ENCODE measurements around the gene NTSR2. TPM values are rescaled to one million over a fixed set of nuclear protein-coding genes. Genes with fewer than 3 reads are reported as not detected.

The NTSR2 gene
- total RNA-seq, 1 experiment from 2014 or later, result not detected

DNA sequence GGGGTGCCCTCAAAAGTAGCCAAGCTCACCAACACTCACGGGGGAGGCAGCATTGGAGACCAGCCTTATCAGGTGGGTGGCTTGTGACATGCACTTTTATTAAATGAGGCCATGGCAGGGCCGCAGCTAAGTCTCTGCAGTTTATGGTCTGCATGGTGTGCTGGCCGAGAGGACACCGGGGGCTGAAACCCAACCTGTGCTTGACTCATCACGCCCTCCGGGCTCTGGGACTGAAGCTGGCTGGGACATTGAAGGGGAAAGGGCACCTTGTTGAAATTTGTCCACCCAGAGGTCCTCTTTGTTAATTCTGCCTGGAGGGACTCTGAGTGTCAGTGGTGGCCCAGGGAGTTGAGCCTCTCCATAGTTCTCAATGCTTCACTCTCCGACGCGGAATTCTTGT lies 17.7 kb upstream of the NTSR2 start (continued):
- TF ChIP-seq, protein P1, sequence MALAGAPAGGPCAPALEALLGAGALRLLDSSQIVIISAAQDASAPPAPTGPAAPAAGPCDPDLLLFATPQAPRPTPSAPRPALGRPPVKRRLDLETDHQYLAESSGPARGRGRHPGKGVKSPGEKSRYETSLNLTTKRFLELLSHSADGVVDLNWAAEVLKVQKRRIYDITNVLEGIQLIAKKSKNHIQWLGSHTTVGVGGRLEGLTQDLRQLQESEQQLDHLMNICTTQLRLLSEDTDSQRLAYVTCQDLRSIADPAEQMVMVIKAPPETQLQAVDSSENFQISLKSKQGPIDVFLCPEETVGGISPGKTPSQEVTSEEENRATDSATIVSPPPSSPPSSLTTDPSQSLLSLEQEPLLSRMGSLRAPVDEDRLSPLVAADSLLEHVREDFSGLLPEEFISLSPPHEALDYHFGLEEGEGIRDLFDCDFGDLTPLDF (CRISPR knock-in tag; IDR thresholded peaks at IDR 0.05), result no peak
- TF ChIP-seq, protein P2, sequence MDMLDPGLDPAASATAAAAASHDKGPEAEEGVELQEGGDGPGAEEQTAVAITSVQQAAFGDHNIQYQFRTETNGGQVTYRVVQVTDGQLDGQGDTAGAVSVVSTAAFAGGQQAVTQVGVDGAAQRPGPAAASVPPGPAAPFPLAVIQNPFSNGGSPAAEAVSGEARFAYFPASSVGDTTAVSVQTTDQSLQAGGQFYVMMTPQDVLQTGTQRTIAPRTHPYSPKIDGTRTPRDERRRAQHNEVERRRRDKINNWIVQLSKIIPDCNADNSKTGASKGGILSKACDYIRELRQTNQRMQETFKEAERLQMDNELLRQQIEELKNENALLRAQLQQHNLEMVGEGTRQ (CRISPR knock-in tag; IDR thresholded peaks at IDR 0.05), result no peak
- no peak for TF ChIP-seq FOXJ3 (CRISPR knock-in tag; IDR thresholded peaks at IDR 0.05; ENCODE audit: borderline replicate concordance)

DNA sequence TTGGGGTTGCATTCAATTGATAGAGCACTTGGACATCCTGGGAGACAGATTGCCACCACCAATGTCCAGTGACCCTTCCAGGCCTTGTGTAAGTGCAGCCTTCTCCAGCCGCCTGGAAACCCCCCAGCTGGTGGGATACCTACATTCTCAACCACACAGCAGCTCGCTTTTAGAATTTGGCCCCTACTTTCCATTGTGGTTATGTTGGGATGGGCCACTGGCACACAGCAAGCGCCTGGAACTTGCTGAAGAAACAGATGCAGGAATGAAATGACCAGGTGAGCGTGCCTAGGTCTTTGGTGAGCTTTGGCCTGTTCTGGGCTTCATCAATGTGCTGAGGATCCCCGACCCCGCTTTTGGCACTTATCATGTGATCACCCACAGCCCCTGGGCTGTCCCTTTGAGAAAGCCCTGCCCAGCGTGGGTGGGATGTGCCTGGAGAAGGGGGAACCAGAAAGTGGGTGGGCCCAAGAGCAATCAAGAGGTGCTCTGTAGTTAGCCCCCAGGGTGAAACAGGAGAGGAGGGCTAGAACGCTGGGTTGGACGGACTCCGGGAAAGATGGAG lies 16.0 kb upstream of the NTSR2 start:
- CTCF ChIA-PET, result interaction anchor here (0.7 to 2.9 kb wide), 2 partner anchors 10 to 94 kb away, joined by 4 to 20 read pairs; no protein-coding TSS in a partner anchor
- Mint-ChIP-seq H3K27me3 (ENCODE audit: low read depth) (no peaks in the 10 kb centered on the region), H3K4me1 (peaks cover 37% of the 10 kb centered on the region), H3K4me3 (no peak overlapping the region), H3K36me3 (no peaks in the 10 kb centered on the region), H3K9me3 (no peaks in the 10 kb centered on the region), H3K27ac (no peak overlapping the region)
- ATAC-seq (no peak), DNase-seq (ENCODE audit: low spot score) (no peak)
- POLR2A ChIA-PET, result interaction anchor here (0.8 kb wide), 1 partner anchor 67 kb away, joined by 3 read pairs; no protein-coding TSS in a partner anchor
- TF ChIP-seq, protein P3, sequence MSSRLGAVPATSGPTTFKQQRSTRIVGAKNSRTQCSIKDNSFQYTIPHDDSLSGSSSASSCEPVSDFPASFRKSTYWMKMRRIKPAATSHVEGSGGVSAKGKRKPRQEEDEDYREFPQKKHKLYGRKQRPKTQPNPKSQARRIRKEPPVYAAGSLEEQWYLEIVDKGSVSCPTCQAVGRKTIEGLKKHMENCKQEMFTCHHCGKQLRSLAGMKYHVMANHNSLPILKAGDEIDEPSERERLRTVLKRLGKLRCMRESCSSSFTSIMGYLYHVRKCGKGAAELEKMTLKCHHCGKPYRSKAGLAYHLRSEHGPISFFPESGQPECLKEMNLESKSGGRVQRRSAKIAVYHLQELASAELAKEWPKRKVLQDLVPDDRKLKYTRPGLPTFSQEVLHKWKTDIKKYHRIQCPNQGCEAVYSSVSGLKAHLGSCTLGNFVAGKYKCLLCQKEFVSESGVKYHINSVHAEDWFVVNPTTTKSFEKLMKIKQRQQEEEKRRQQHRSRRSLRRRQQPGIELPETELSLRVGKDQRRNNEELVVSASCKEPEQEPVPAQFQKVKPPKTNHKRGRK (CRISPR knock-in tag; IDR thresholded peaks at IDR 0.05; ENCODE audit: borderline replicate concordance), result no peak
- TF ChIP-seq, protein P2 (CRISPR knock-in tag; IDR thresholded peaks at IDR 0.05), result no peak
- TF ChIP-seq, protein P4, sequence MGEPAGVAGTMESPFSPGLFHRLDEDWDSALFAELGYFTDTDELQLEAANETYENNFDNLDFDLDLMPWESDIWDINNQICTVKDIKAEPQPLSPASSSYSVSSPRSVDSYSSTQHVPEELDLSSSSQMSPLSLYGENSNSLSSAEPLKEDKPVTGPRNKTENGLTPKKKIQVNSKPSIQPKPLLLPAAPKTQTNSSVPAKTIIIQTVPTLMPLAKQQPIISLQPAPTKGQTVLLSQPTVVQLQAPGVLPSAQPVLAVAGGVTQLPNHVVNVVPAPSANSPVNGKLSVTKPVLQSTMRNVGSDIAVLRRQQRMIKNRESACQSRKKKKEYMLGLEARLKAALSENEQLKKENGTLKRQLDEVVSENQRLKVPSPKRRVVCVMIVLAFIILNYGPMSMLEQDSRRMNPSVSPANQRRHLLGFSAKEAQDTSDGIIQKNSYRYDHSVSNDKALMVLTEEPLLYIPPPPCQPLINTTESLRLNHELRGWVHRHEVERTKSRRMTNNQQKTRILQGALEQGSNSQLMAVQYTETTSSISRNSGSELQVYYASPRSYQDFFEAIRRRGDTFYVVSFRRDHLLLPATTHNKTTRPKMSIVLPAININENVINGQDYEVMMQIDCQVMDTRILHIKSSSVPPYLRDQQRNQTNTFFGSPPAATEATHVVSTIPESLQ (CRISPR knock-in tag; IDR thresholded peaks at IDR 0.05), result no peak
- no peak for TF ChIP-seq ZNF423 (CRISPR knock-in tag; IDR thresholded peaks at IDR 0.05)

DNA sequence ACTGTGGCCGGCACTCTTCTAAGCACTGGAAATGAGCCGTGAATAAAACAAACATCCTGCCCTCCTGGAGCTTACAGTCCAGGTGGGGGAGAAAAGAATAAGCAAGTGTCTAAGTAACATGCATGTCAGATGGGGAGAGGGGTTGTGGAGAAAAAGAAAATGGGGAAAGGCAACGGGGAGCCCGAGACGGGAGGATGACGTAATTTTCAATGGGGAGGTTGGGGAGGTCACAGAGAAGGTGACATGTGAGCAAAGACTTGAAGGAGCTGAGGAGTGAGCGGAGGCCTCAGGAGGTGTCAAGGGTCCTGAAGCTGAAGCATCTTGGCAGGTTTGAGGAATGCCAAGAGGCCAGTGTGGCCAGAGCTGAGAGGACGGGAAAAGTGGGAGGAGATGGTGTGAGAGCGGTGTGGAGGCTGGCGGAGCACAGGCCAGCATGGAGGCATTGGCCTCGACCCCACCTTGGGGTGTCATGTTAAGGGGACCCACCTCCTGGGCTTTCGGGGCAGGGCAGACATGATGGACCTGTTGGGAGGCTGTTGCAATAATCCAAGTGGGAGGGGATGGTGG lies 15.0 kb upstream of the NTSR2 start:
- ChIA-PET POLR2A (no interaction called here), CTCF (interaction anchor here (1.1 to 3.4 kb wide), 5 partner anchors 8 to 144 kb away, joined by 3 to 17 read pairs (median 5); partner anchors contain the start of gene NTSR2)
- Mint-ChIP-seq H3K36me3 (no peaks in the 10 kb centered on the region), H3K27me3 (ENCODE audit: low read depth) (no peaks in the 10 kb centered on the region), H3K9me3 (no peaks in the 10 kb centered on the region), H3K4me3 (no peak overlapping the region), H3K27ac (no peak overlapping the region), H3K4me1 (peaks cover 43% of the 10 kb centered on the region)
- DNase-seq (ENCODE audit: low spot score) (no peak), ATAC-seq (no peak)
- no peak for TF ChIP-seq FOXK1 (CRISPR knock-in tag; IDR thresholded peaks at IDR 0.05)
- TF ChIP-seq ZBTB21 (CRISPR knock-in tag; IDR thresholded peaks at IDR 0.05; ENCODE audit: borderline replicate concordance), result no peak
- TF ChIP-seq, protein P2 (CRISPR knock-in tag; IDR thresholded peaks at IDR 0.05), result no peak
- no peak for TF ChIP-seq HMGA2 (CRISPR knock-in tag; IDR thresholded peaks at IDR 0.05)

DNA sequence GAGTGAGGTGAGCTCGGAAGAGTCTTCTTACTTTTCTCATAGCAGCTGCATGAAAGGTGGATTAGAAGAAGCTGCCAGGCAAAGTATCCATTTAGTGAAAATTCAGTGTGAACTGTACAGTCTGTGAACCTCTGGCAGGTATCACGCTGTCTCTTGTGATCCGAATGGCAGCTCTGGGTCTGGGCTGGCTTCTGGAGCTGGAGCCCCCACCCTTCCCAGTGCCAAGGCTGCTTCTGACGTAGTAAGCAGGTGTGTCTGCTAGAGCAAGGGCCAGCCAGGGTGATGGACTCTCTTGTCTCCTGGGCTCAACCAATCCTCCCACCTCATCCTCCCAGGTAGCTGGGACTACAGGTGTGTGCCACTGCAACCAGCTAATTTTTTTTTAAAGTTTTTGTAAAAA lies 14.0 kb upstream of the NTSR2 start:
- Mint-ChIP-seq H3K36me3 (no peaks in the 10 kb centered on the region), H3K4me3 (no peak overlapping the region), H3K4me1 (peaks cover 47% of the 10 kb centered on the region), H3K9me3 (no peaks in the 10 kb centered on the region), H3K27ac (no peak overlapping the region), H3K27me3 (ENCODE audit: low read depth) (no peaks in the 10 kb centered on the region)
- no peak for ATAC-seq
- ChIA-PET POLR2A (no interaction called here), CTCF (interaction anchor here (1.0 to 3.4 kb wide), 9 partner anchors 9 to 145 kb away, joined by 3 to 17 read pairs (median 5); partner anchors contain the start of gene NTSR2)
- no peak for DNase-seq (ENCODE audit: low spot score)
- TF ChIP-seq, protein P5, sequence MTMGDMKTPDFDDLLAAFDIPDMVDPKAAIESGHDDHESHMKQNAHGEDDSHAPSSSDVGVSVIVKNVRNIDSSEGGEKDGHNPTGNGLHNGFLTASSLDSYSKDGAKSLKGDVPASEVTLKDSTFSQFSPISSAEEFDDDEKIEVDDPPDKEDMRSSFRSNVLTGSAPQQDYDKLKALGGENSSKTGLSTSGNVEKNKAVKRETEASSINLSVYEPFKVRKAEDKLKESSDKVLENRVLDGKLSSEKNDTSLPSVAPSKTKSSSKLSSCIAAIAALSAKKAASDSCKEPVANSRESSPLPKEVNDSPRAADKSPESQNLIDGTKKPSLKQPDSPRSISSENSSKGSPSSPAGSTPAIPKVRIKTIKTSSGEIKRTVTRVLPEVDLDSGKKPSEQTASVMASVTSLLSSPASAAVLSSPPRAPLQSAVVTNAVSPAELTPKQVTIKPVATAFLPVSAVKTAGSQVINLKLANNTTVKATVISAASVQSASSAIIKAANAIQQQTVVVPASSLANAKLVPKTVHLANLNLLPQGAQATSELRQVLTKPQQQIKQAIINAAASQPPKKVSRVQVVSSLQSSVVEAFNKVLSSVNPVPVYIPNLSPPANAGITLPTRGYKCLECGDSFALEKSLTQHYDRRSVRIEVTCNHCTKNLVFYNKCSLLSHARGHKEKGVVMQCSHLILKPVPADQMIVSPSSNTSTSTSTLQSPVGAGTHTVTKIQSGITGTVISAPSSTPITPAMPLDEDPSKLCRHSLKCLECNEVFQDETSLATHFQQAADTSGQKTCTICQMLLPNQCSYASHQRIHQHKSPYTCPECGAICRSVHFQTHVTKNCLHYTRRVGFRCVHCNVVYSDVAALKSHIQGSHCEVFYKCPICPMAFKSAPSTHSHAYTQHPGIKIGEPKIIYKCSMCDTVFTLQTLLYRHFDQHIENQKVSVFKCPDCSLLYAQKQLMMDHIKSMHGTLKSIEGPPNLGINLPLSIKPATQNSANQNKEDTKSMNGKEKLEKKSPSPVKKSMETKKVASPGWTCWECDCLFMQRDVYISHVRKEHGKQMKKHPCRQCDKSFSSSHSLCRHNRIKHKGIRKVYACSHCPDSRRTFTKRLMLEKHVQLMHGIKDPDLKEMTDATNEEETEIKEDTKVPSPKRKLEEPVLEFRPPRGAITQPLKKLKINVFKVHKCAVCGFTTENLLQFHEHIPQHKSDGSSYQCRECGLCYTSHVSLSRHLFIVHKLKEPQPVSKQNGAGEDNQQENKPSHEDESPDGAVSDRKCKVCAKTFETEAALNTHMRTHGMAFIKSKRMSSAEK (CRISPR knock-in tag; IDR thresholded peaks at IDR 0.05; ENCODE audit: borderline replicate concordance), result no peak
- TF ChIP-seq, protein P2 (CRISPR knock-in tag; IDR thresholded peaks at IDR 0.05), result no peak
- TF ChIP-seq, protein P1 (CRISPR knock-in tag; IDR thresholded peaks at IDR 0.05), result no peak
- TF ChIP-seq PRRX2 (CRISPR knock-in tag; IDR thresholded peaks at IDR 0.05), result no peak

Measured in WTC11 (cell line).